Adrenal gland (tissue), 12 donors: Measurements from ENCODE around the gene SERGEF. TPM values are rescaled to one million over a fixed set of nuclear protein-coding genes. Genes with fewer than 3 reads are reported as not detected.
A peak's percentile ranks its signal among the peaks of the same experiment; 100 is the strongest.

Experiments used
- DNase-seq, 7 donors: peaks; one replicate each; pipeline ENCODE4 v3.0.0-alpha.2; 2019 to 2020
- H3K27ac ChIP-seq, 5 donors: fragments of 200-600 bp; sonication (generic) in 4 of 5; 1 replicate in 3 of 5; 2 replicates in 2 of 5; pipeline versions ENCODE4 v1.5.1 to v1.8.0; 2016 to 2020; ENCODE audit warnings: mild to moderate bottlenecking in 1 of 5
- H3K27me3 ChIP-seq: fragments of 200-600 bp; 2 replicates; pipeline ENCODE4 v1.8.0; 2021
- H3K36me3 ChIP-seq, 2 donors: fragments of 200-600 bp; replicated peaks in 1 of 2; 1 replicate in 1 of 2; 2 replicates in 1 of 2; pipeline versions ENCODE4 v1.5.1 to v1.8.0; 2018 to 2022
- H3K4me1 ChIP-seq, 2 donors: fragments of 200-600 bp; replicated peaks in 1 of 2; 1 replicate in 1 of 2; 2 replicates in 1 of 2; pipeline versions ENCODE4 v1.5.1 to v1.8.0; 2018 to 2021
- H3K4me3 ChIP-seq, 4 donors: fragments of 200-600 bp; sonication (generic) in 3 of 4; one replicate each; pipeline ENCODE4 v1.5.1; 2016 to 2018
- H3K9me3 ChIP-seq, 3 donors: fragments of 200-600 bp; sonication (generic) in 1 of 3; replicated peaks in 1 of 3; 1 replicate in 2 of 3; 2 replicates in 1 of 3; pipeline versions ENCODE4 v1.5.1 to v1.8.0; 2016 to 2021
- POLR2A ChIP-seq, 2 donors: fragments of 450-650 bp; IDR thresholded peaks; one replicate each; pipeline ENCODE4 v1.6.1; 2017; ENCODE audit warnings: antibody characterized with exemption in 2 of 2, mild to moderate bottlenecking in 2 of 2, moderate library complexity in 1 of 2
- WGBS, 4 donors: extraction: QIAGEN DNeasy Blood & Tissue Kit in 2 of 4; methylation state at CpG; one replicate each; pipeline versions ENCODE4 v1.1.5 to v1.1.7; 2013 to 2017; 5-methylcytosine and 5-hydroxymethylcytosine counted together
- intact Hi-C, 2 donors: fragments of 100-400 bp; cut with DNase I; formaldehyde crosslinking; loops; one replicate each; pipeline versions ENCODE4 v1.14.1 to v1.15.0; 2022 to 2023
- polyA plus RNA-seq, 3 donors: library from polyadenylated mRNA; stranded (reverse); fragments of 200-250 nt in 2 of 3; fragments of 350-450 nt in 1 of 3; fragmentation: Illumina TruSeq in 1 of 3; extraction: RNeasy Lipid Tissue Mini Kit (QIAGEN cat#74804) in 1 of 3; gene quantifications; one replicate each; pipeline ENCODE4 v1.2.3, GENCODE V29; 2013 to 2014
- total RNA-seq, 9 donors: library from RNA; depleted of rRNA in 4 of 9; stranded (reverse); fragments of >200 nt in 4 of 9; fragments of 120-200 nt in 1 of 9; fragmentation: NEBNext Ultra II Directional in 1 of 9; extraction: Animal tissue kit (Norgen Biotek cat#: 25700) in 1 of 9; gene quantifications; one replicate each; pipeline versions ENCODE4 v1.1.0 to v1.2.4, GENCODE V29; 2013 to 2023
- TF ChIP-seq, protein P1 (sequence below), 6 experiments: fragments of 450-650 bp in 4 of 6; fragments of 200-600 bp in 2 of 6; sonication (generic) in 1 of 6; IDR thresholded peaks; 1 replicate in 5 of 6; 2 replicates in 1 of 6; pipeline versions ENCODE4 v1.5.1 to v1.8.0; 2016 to 2021; ENCODE audit warnings: antibody characterized with exemption in 6 of 6, mild to moderate bottlenecking in 2 of 6, moderate library complexity in 1 of 6
- donor health status: healthy with polysubstance abuse.
- donor health status: Bipolar disorder and iron deficiency.
- donor health status: DM: yes; HTN: yes; CAD: no.
- donor health status: DM: no; HTN: no; CAD: no.
- donor health status: DM: no; HTN: no; CAD: no.
- donor health status: DM: yes; HTN: yes; CAD: no.

Gene SERGEF
- total and polyA plus RNA-seq, 12 donors: 21.7 to 216 (median 38.4) TPM

DNA sequence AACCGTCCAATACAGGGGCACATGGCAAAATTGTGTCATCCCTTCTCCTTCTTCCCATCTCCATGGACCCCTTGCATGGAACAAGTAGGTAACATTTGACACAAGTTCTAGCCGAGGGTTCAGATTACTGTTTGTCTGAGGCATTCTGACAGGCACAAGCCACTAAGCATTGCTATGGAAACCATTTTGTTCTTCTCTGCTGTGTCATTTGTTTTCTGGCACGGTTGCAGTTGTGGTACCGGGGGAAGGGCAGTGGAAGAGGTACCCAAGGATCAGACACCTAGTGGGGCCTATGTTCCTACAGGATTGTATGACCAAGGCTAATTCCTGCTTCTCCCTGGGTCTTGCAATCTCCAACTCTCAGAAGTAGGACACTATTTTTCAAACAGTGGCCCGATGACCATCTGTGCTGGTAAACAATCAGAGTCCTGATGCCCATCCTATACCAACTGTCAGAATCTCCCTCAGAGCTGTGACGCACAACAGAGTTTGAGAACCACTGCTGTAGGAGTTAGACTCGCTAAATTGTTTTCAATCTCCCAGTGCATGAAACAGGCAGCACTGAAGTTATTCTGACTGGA is 209.0 kb downstream of the SERGEF start:
- Histone ChIP-seq H3K27me3 (no peaks in the 10 kb centered on the region), H3K9me3 (no peaks in the 10 kb centered on the region), H3K4me3 (no peak overlapping the region), H3K27ac (no peak overlapping the region), H3K36me3 (no peaks in the 10 kb centered on the region), H3K4me1 (no peaks in the 10 kb centered on the region)
- DNase-seq: peak in 1 of 7 donors; percentile 34
- TF ChIP-seq POLR2A (IDR thresholded peaks at IDR 0.05): no peak
- TF ChIP-seq, protein P1, sequence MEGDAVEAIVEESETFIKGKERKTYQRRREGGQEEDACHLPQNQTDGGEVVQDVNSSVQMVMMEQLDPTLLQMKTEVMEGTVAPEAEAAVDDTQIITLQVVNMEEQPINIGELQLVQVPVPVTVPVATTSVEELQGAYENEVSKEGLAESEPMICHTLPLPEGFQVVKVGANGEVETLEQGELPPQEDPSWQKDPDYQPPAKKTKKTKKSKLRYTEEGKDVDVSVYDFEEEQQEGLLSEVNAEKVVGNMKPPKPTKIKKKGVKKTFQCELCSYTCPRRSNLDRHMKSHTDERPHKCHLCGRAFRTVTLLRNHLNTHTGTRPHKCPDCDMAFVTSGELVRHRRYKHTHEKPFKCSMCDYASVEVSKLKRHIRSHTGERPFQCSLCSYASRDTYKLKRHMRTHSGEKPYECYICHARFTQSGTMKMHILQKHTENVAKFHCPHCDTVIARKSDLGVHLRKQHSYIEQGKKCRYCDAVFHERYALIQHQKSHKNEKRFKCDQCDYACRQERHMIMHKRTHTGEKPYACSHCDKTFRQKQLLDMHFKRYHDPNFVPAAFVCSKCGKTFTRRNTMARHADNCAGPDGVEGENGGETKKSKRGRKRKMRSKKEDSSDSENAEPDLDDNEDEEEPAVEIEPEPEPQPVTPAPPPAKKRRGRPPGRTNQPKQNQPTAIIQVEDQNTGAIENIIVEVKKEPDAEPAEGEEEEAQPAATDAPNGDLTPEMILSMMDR (IDR thresholded peaks at IDR 0.05): no peak
- intact Hi-C loops: no loop called here
- 81 to 91% (median 88%) methylated on average over 7 of the region's 7 CpGs for WGBS, 4 donors

DNA sequence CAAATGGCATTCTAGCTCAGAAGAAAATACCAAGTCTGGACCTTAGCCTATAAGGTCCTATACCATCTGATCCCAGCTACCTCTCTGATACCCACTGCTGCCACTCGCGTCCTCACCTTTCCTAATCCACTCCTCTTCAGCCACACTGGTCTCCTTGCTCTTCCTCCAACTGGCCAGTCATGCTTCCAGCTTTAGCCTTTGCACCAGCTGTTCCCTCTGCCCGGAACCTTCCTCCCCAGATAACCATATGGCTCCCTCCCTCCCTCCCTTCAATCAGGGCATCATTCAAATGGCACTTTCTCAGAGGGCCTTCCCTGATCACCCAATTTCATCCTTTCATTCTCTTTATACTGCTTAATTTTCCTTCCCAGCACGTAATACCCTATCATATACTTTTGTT is 210.4 kb downstream of the SERGEF start:
- no peaks in the 10 kb centered on the region for H3K4me1 ChIP-seq
- H3K9me3 ChIP-seq: no peaks in the 10 kb centered on the region
- H3K4me3 ChIP-seq: no peak overlapping the region
- peak in 1 of 7 donors; percentile 39 for DNase-seq
- no peaks in the 10 kb centered on the region for H3K36me3 ChIP-seq
- TF ChIP-seq POLR2A (IDR thresholded peaks at IDR 0.05): no peak
- TF ChIP-seq, protein P1 (IDR thresholded peaks at IDR 0.05): no peak
- intact Hi-C loops: no loop called here
- H3K27ac ChIP-seq: no peak overlapping the region
- WGBS, 4 donors: 93 to 99% (median 95%) methylated on average over 4 of the region's 4 CpGs
- no peaks in the 10 kb centered on the region for H3K27me3 ChIP-seq

GRCh38 chr11:17801166-17801565 is 211.7 kb downstream of the SERGEF start:
- TF ChIP-seq POLR2A (IDR thresholded peaks at IDR 0.05): no peak
- TF ChIP-seq, protein P1 (IDR thresholded peaks at IDR 0.05): no peak
- Histone ChIP-seq H3K4me1 (no peaks in the 10 kb centered on the region), H3K27ac (no peak overlapping the region), H3K27me3 (no peaks in the 10 kb centered on the region), H3K36me3 (no peaks in the 10 kb centered on the region), H3K4me3 (no peak overlapping the region), H3K9me3 (no peaks in the 10 kb centered on the region)
- intact Hi-C loops: no loop called here
- 93 to 100% (median 96%) methylated on average over 4 of the region's 4 CpGs for WGBS, 4 donors
- DNase-seq: no peak

GRCh38 chr11:17799147-17799546 is 213.7 kb downstream of the SERGEF start:
- intact Hi-C loops: no loop called here
- WGBS, 4 donors: 94 to 98% (median 96%) methylated on average over 5 of the region's 5 CpGs
- TF ChIP-seq POLR2A (IDR thresholded peaks at IDR 0.05): no peak
- TF ChIP-seq, protein P1 (IDR thresholded peaks at IDR 0.05): no peak

More at GRCh38 chr11:17799147-17799546, 213.7 kb downstream of the SERGEF start:
- Histone ChIP-seq H3K9me3 (no peaks in the 10 kb centered on the region), H3K27ac (no peak overlapping the region), H3K4me1 (no peaks in the 10 kb centered on the region), H3K4me3 (no peak overlapping the region), H3K36me3 (no peaks in the 10 kb centered on the region), H3K27me3 (no peaks in the 10 kb centered on the region)
- no peak for DNase-seq
